K562 (cell line): Measurements from ENCODE around the gene CYP2A6. TPM values are rescaled to one million over a fixed set of nuclear protein-coding genes. Genes with fewer than 3 reads are reported as not detected.
"Not testable (repeated sequence)": the region's sequence is repeated elsewhere in the genome, so short reads cannot be mapped to it uniquely, and the experiment has no call there.

Source experiments
- CBFA2T2 ChIP-seq: fragments of 450-650 bp; conservative IDR thresholded peaks from 2 replicates; pipeline ENCODE4 v1.6.1; 2017; ENCODE audit warnings: mild to moderate bottlenecking
- CBFB ChIP-seq: sonication (generic); formaldehyde crosslinking; IDR thresholded peaks from 2 replicates; pipeline ENCODE4 v1.4.0; 2020; ENCODE audit warnings: mild to moderate bottlenecking, missing genetic modification reagents
- CHD2 ChIP-seq: IDR thresholded peaks from 2 replicates; pipeline ENCODE4 v1.6.1; 2011; ENCODE audit warnings: low read depth, low read length
- GABPA ChIP-seq: fragments of 200-800 bp; sonication (Bioruptor generic); conservative IDR thresholded peaks from 2 replicates; pipeline ENCODE4 v1.6.1; 2016; ENCODE audit warnings: low read depth, missing genetic modification characterization, missing compliant biosample characterization
- HOMEZ ChIP-seq: fragments of 250-450 bp; sonication (Bioruptor Pico); IDR thresholded peaks from 2 replicates; pipeline ENCODE4 v1.4.0; 2020; ENCODE audit warnings: mild to moderate bottlenecking, moderate library complexity
- ID3 ChIP-seq, 2 experiments: fragments of 250-450 bp in 1 of 2; fragments of 450-650 bp in 1 of 2; sonication (Bioruptor Pico) in 1 of 2; IDR thresholded peaks; 2 replicates each; pipeline versions ENCODE4 v1.6.1 to v1.8.0; 2016 to 2021; ENCODE audit warnings: mild to moderate bottlenecking in 2 of 2, moderate library complexity in 2 of 2, missing compliant biosample characterization in 1 of 2, missing genetic modification characterization in 1 of 2
- JUND ChIP-seq, 2 experiments: IDR thresholded peaks; 2 replicates in 1 of 2; 3 replicates in 1 of 2; pipeline ENCODE4 v1.6.1; 2011; ENCODE audit warnings: borderline replicate concordance in 2 of 2, low read depth in 2 of 2, low read length in 2 of 2, improper control_type of control experiment in 1 of 2, missing biosample characterization in 1 of 2, missing genetic modification characterization in 1 of 2, missing genetic modification reagents in 1 of 2
- PTRF ChIP-seq: fragments of 450-650 bp; IDR thresholded peaks from 2 replicates; pipeline ENCODE4 v1.6.1; 2016; ENCODE audit warnings: mild to moderate bottlenecking, missing genetic modification characterization, missing compliant biosample characterization
- RBBP5 ChIP-seq: fragments of 200-600 bp; sonication (generic); IDR thresholded peaks from 2 replicates; pipeline ENCODE4 v1.6.1; 2012; ENCODE audit warnings: borderline replicate concordance, mild to moderate bottlenecking, low read length, control low read depth, inconsistent platforms; ENCODE audit not compliant: insufficient read depth, poor library complexity, severe bottlenecking
- SMARCA4 ChIP-seq: fragments of 450-650 bp; IDR thresholded peaks from 2 replicates; pipeline ENCODE4 v1.6.1; 2016
- SPI1 ChIP-seq: IDR thresholded peaks from 2 replicates; pipeline ENCODE4 v1.6.1; 2011; ENCODE audit warnings: low read depth, low read length, control low read depth, borderline replicate concordance
- TEAD4 ChIP-seq, 2 experiments: sonication (generic) in 1 of 2; formaldehyde crosslinking in 1 of 2; IDR thresholded peaks; 2 replicates each; pipeline versions ENCODE4 v1.6.1 to v1.8.0; 2012 to 2022; ENCODE audit warnings: borderline replicate concordance in 1 of 2, inconsistent platforms in 1 of 2, low read length in 1 of 2, mild to moderate bottlenecking in 1 of 2, missing genetic modification reagents in 1 of 2
- ZBTB2 ChIP-seq: fragments of 450-650 bp; IDR thresholded peaks from 2 replicates; pipeline ENCODE4 v1.6.1; 2016; ENCODE audit warnings: antibody characterized with exemption
- ZNF197 ChIP-seq: fragments of 200-800 bp; sonication (Bioruptor generic); IDR thresholded peaks from 2 replicates; pipeline ENCODE4 v1.6.1; 2016; ENCODE audit warnings: low read depth, missing genetic modification characterization, missing compliant biosample characterization
- ZNF583 ChIP-seq: fragments of 250-450 bp; sonication (Bioruptor Pico); IDR thresholded peaks from 2 replicates; pipeline ENCODE4 v1.4.0; 2020
- ZNF609 ChIP-seq: sonication (generic); formaldehyde crosslinking; IDR thresholded peaks from 2 replicates; pipeline ENCODE4 v1.8.1; 2023; ENCODE audit warnings: missing genetic modification reagents, mild to moderate bottlenecking, borderline replicate concordance
- polyA plus RNA-seq, 8 experiments: library from polyadenylated mRNA; depleted of rRNA in 4 of 8; stranded (reverse) in 5 of 8; unstranded in 3 of 8; fragments of >200 nt; fragmentation: Nextera tagmentation in 2 of 8; fragmentation: Illumina TruSeq in 1 of 8; extraction: Ambion mirVana in 2 of 8; extraction: Trizol in 1 of 8; gene quantifications; 2 replicates each; pipeline versions ENCODE4 v1.2.1 to v1.2.3, GENCODE V29; 2011 to 2014; ENCODE audit warnings: inconsistent platforms in 1 of 8, missing spikeins in 1 of 8
- total RNA-seq, 7 experiments: library from RNA; depleted of rRNA in 6 of 7; stranded (reverse); fragments of >200 nt in 6 of 7; fragmentation: Illumina TruSeq in 2 of 7; extraction: Trizol in 2 of 7; gene quantifications; 2 replicates each; pipeline versions ENCODE4 v1.2.1 to v1.2.3, GENCODE V29; 2011 to 2021; ENCODE audit warnings: low replicate concordance in 1 of 7

The CYP2A6 gene
- total and polyA plus RNA-seq, 9 of the 15 experiments (the other 6 are each of a cell fraction or from before 2014, with no cell fraction given), result 0.31 TPM; not detected in 8

GRCh38 chr19:40822704-40823553 lies 27.3 kb downstream of the CYP2A6 start (continued):
- 0 out of 2 replicates have a peak, but pooled peaks have one; percentile 11 for TF ChIP-seq HOMEZ (CRISPR knock-in tag)
- TF ChIP-seq TEAD4 (IDR thresholded peaks at IDR 0.05; ENCODE audit: low read length), result peak; percentile 91
- not testable (repeated sequence) for TF ChIP-seq TEAD4 (CRISPR knock-in tag; IDR thresholded peaks at IDR 0.05; ENCODE audit: borderline replicate concordance); ID3 (CRISPR knock-in tag; IDR thresholded peaks at IDR 0.05)
- peak; percentile 92 for TF ChIP-seq CBFA2T2
- peak; percentile 55 for TF ChIP-seq CHD2
- peak; percentile 78 for TF ChIP-seq JUND (IDR thresholded peaks at IDR 0.05; ENCODE audit: borderline replicate concordance, low read depth, low read length)
- TF ChIP-seq JUND (tag; IDR thresholded peaks at IDR 0.05; ENCODE audit: borderline replicate concordance, low read depth, low read length), result peak; percentile 72; the same call in 1 of the 3 replicates
- 0 out of 2 replicates have a peak, but pooled peaks have one; percentile 45 for TF ChIP-seq ZNF197 (CRISPR knock-in tag)
- peak; percentile 81 for TF ChIP-seq ZBTB2
- TF ChIP-seq RBBP5, result peak; percentile 79
- TF ChIP-seq CBFB (CRISPR knock-in tag), result peak; percentile 96
- peak; percentile 33 for TF ChIP-seq GABPA (tag)
- TF ChIP-seq SPI1, result peak; percentile 99
- TF ChIP-seq ZNF583 (CRISPR knock-in tag), result peak; percentile 86; the same call in 1 of the 2 replicates
- TF ChIP-seq ZNF609, result peak; percentile 95
- TF ChIP-seq SMARCA4, result peak; percentile 95
- peak; percentile 88 for TF ChIP-seq ID3 (tag; IDR thresholded peaks at IDR 0.05)
- TF ChIP-seq PTRF (tag), result peak; percentile 35; the same call in 1 of the 2 replicates
